IMR-90 (cell line): ENCODE data around the gene RIPK3. TPM values are rescaled to one million over a fixed set of nuclear protein-coding genes. Genes with fewer than 3 reads are reported as not detected.

ENCODE experiments used
- ATAC-seq: fragments of 200-7000 bp; cut with Tn5 transposase; 2 replicates; pipeline ENCODE4 v1.9.1; 2020; ENCODE audit warnings: low read depth, mild to moderate bottlenecking, moderate library complexity
- BruUV-seq: library from RNA; stranded (reverse); fragments of 400-500 nt; replicated peaks from 2 replicates; lab custom pipeline; 2021; lab: Mats Ljungman, UMichigan
- CTCF ChIA-PET: fragments of 300-600 bp; formaldehyde crosslinking; extraction: SDS; loops from one replicate; lab custom pipeline; 2021; ENCODE audit warnings: antibody characterized with exemption; lab: Yijun Ruan, JAX
- POLR2A ChIA-PET: fragments of 300-600 bp; sonication (Branson Sonifier 250); formaldehyde crosslinking; loops from one replicate; lab custom pipeline; 2022; ENCODE audit warnings: antibody characterized with exemption; ENCODE audit not compliant: unreplicated experiment; lab: Charles Lee
- DNase-seq: peaks from one replicate; pipeline ENCODE4 v3.0.0; 2013
- H2AFZ ChIP-seq: replicated peaks from 2 replicates; pipeline ENCODE3; 2013; ENCODE audit warnings: low read length, mild to moderate bottlenecking; ENCODE audit not compliant: poor library complexity
- H2AK5ac ChIP-seq: 2 replicates; pipeline ENCODE4 v1.6.1; 2013; ENCODE audit warnings: low read depth, low read length, inconsistent platforms
- H2AK9ac ChIP-seq: replicated peaks from 2 replicates; pipeline ENCODE3; 2013; ENCODE audit warnings: mild to moderate bottlenecking, low read depth, low read length, moderate library complexity; ENCODE audit not compliant: poor library complexity
- H2BK120ac ChIP-seq: 2 replicates; pipeline ENCODE4 v1.6.1; 2013; ENCODE audit warnings: low read depth, low read length, inconsistent platforms
- H2BK15ac ChIP-seq: 3 replicates; pipeline ENCODE4 v1.6.1; 2013; ENCODE audit warnings: low read depth, low read length, inconsistent platforms
- H2BK20ac ChIP-seq: 2 replicates; pipeline ENCODE4 v1.6.1; 2013; ENCODE audit warnings: low read depth, mild to moderate bottlenecking, inconsistent platforms, low read length, moderate library complexity
- H2BK5ac ChIP-seq: 2 replicates; pipeline ENCODE4 v1.6.1; 2013; ENCODE audit warnings: mild to moderate bottlenecking, low read depth, low read length, inconsistent platforms; ENCODE audit not compliant: poor library complexity, severe bottlenecking
- H3K14ac ChIP-seq: replicated peaks from 2 replicates; pipeline ENCODE4 v1.6.1; 2013; ENCODE audit warnings: low read depth, low read length, inconsistent platforms
- H3K18ac ChIP-seq: 2 replicates; pipeline ENCODE4 v1.6.1; 2013; ENCODE audit warnings: low read depth, low read length, control low read depth
- H3K23ac ChIP-seq: 2 replicates; pipeline ENCODE4 v1.6.1; 2013; ENCODE audit warnings: low read depth, low read length, inconsistent platforms
- H3K27ac ChIP-seq: 2 replicates; pipeline ENCODE4 v1.5.1; 2013; ENCODE audit warnings: mild to moderate bottlenecking, control low read depth, low read length; ENCODE audit not compliant: insufficient read depth
- H3K27me3 ChIP-seq: 2 replicates; pipeline ENCODE4 v1.6.1; 2013; ENCODE audit warnings: low read length; ENCODE audit not compliant: control insufficient read depth, insufficient read depth
- H3K36me3 ChIP-seq: 2 replicates; pipeline ENCODE4 v1.6.1; 2013; ENCODE audit warnings: low read length, mixed read lengths; ENCODE audit not compliant: control insufficient read depth, insufficient read depth
- H3K4ac ChIP-seq: 2 replicates; pipeline ENCODE4 v1.6.1; 2013; ENCODE audit warnings: low read depth, low read length, inconsistent platforms
- H3K4me1 ChIP-seq: 2 replicates; pipeline ENCODE4 v1.6.1; 2013; ENCODE audit warnings: low read length, mixed read lengths; ENCODE audit not compliant: control insufficient read depth, insufficient read depth
- H3K4me2 ChIP-seq: 2 replicates; pipeline ENCODE4 v1.6.1; 2013; ENCODE audit warnings: low read depth, mild to moderate bottlenecking, control low read depth, low read length, moderate library complexity
- H3K4me3 ChIP-seq: 2 replicates; pipeline ENCODE4 v1.5.1; 2013; ENCODE audit warnings: low read depth, mild to moderate bottlenecking, control low read depth, low read length, moderate library complexity; ENCODE audit not compliant: insufficient read depth
- H3K56ac ChIP-seq: 2 replicates; pipeline ENCODE4 v1.6.1; 2013; ENCODE audit warnings: low read length, inconsistent platforms; ENCODE audit not compliant: insufficient read depth; ENCODE audit errors: extremely low read depth
- H3K79me1 ChIP-seq, 2 experiments: 2 replicates each; pipeline ENCODE4 v1.6.1; 2013; ENCODE audit warnings: low read length in 2 of 2, inconsistent platforms in 1 of 2, low read depth in 1 of 2
- H3K9ac ChIP-seq: 2 replicates; pipeline ENCODE4 v1.6.1; 2013; ENCODE audit warnings: low read depth, low read length, control low read depth
- H3K9me1 ChIP-seq: 2 replicates; pipeline ENCODE4 v1.6.1; 2013; ENCODE audit warnings: low read length, inconsistent platforms; ENCODE audit not compliant: insufficient read depth
- H3K9me3 ChIP-seq: 2 replicates; pipeline ENCODE4 v1.6.1; 2013; ENCODE audit warnings: low read length; ENCODE audit not compliant: control insufficient read depth, insufficient read depth
- H4K20me1 ChIP-seq: 2 replicates; pipeline ENCODE4 v1.6.1; 2013; ENCODE audit warnings: low read length, inconsistent platforms; ENCODE audit not compliant: insufficient read depth
- H4K5ac ChIP-seq: 2 replicates; pipeline ENCODE4 v1.6.1; 2013; ENCODE audit warnings: mild to moderate bottlenecking, low read depth, low read length, control low read depth
- H4K8ac ChIP-seq, 2 experiments: 2 replicates each; pipeline ENCODE4 v1.6.1; 2013; ENCODE audit warnings: low read depth in 2 of 2, low read length in 2 of 2, control low read depth in 1 of 2, inconsistent platforms in 1 of 2
- H4K91ac ChIP-seq: 2 replicates; pipeline ENCODE4 v1.6.1; 2013; ENCODE audit warnings: low read depth, low read length, inconsistent platforms; ENCODE audit not compliant: insufficient read depth
- BHLHE40 ChIP-seq: fragments of 150-350 bp; IDR thresholded peaks from 2 replicates; pipeline ENCODE4 v1.6.1; 2016; ENCODE audit warnings: mild to moderate bottlenecking, low read depth, low read length
- CHD1 ChIP-seq: IDR thresholded peaks from 2 replicates; pipeline ENCODE4 v1.6.1; 2012; ENCODE audit warnings: low read depth, low read length, improper control_type of control experiment
- CTCF ChIP-seq: conservative IDR thresholded peaks from 2 replicates; pipeline ENCODE4 v1.5.1; 2012; ENCODE audit warnings: mild to moderate bottlenecking, low read depth, low read length, improper control_type of control experiment
- ELK1 ChIP-seq: fragments of 150-350 bp; IDR thresholded peaks from 2 replicates; pipeline ENCODE4 v1.6.1; 2016; ENCODE audit warnings: low read depth, mild to moderate bottlenecking, low read length, moderate library complexity, borderline replicate concordance
- MAFK ChIP-seq: IDR thresholded peaks from 2 replicates; pipeline ENCODE4 v1.6.1; 2012; ENCODE audit warnings: low read depth, low read length, improper control_type of control experiment
- MXI1 ChIP-seq: IDR thresholded peaks from 2 replicates; pipeline ENCODE4 v1.6.1; 2012; ENCODE audit warnings: low read depth, mild to moderate bottlenecking, low read length, moderate library complexity, borderline replicate concordance
- NFE2L2 ChIP-seq: fragments of 150-350 bp; IDR thresholded peaks from 2 replicates; pipeline ENCODE4 v1.6.1; 2016; ENCODE audit warnings: low read depth, mild to moderate bottlenecking, low read length
- POLR2A ChIP-seq: IDR thresholded peaks from 2 replicates; pipeline ENCODE4 v1.6.1; 2012; ENCODE audit warnings: mild to moderate bottlenecking, low read depth, low read length
- RAD21 ChIP-seq: IDR thresholded peaks from 2 replicates; pipeline ENCODE4 v1.6.1; 2012; ENCODE audit warnings: low read length, improper control_type of control experiment
- SMC3 ChIP-seq: fragments of 150-350 bp; IDR thresholded peaks from 2 replicates; pipeline ENCODE4 v1.6.1; 2016; ENCODE audit warnings: low read depth, mild to moderate bottlenecking, antibody characterized with exemption, low read length, moderate library complexity
- USF2 ChIP-seq: fragments of 150-350 bp; IDR thresholded peaks from 2 replicates; pipeline ENCODE4 v1.6.1; 2017; ENCODE audit warnings: mild to moderate bottlenecking, antibody characterized with exemption, low read length, low read depth
- WGBS, 2 experiments: methylation state at CpG; one replicate each; pipeline versions ENCODE4 v1.1.5 to v1.1.7; 2013; ENCODE audit warnings: missing lambda C conversion rate in 2 of 2; ENCODE audit not compliant: insufficient read length in 1 of 2; ENCODE audit errors: extremely low coverage in 2 of 2; 5-methylcytosine and 5-hydroxymethylcytosine counted together
- dilution Hi-C: fragments of 300-500 bp; cut with HindIII; formaldehyde crosslinking; loops from one replicate; pipeline ENCODE4 v1.14.3; 2018; ENCODE audit warnings: low sequenced_read_pairs; ENCODE audit not compliant: unreplicated experiment
- in situ Hi-C: fragments of 300-500 bp; cut with MboI; formaldehyde crosslinking; loops from 3 replicates; pipeline ENCODE4 v1.14.3; 2019; ENCODE audit warnings: low sequenced_read_pairs, inconsistent platforms, mixed read lengths
- intact Hi-C: fragments of 100-400 bp; cut with micrococcal nuclease; formaldehyde crosslinking; loops from 2 replicates; pipeline ENCODE4 v1.10.0; 2022
- polyA plus RNA-seq, 3 experiments: library from polyadenylated mRNA; depleted of rRNA; stranded (reverse); fragments of >200 nt; gene quantifications; 2 replicates each; pipeline ENCODE4 v1.2.3, GENCODE V29; 2012; ENCODE audit warnings: low replicate concordance in 1 of 3
- total RNA-seq: library from RNA; depleted of rRNA; stranded (reverse); fragments of >200 nt; gene quantifications from 2 replicates; pipeline ENCODE4 v1.2.3, GENCODE V29; 2012

Gene RIPK3
- total and polyA plus RNA-seq, 2 of the 4 experiments (the other 2 are of a cell fraction) = 0.09 TPM; not detected in 1

GRCh38 chr14:24340606-24341005 lies 815 bp upstream of the RIPK3 start:
- Histone ChIP-seq H3K79me1 (no peaks in the 10 kb centered on the region), H3K9me3 (no peaks in the 10 kb centered on the region; the same call in 1 of the 2 replicates), H3K36me3 (no peaks in the 10 kb centered on the region), H2AK5ac (no peak overlapping the region), H3K27ac (no peak overlapping the region), H4K8ac (no peak overlapping the region), H3K9me1 (no peaks in the 10 kb centered on the region), H4K20me1 (no peaks in the 10 kb centered on the region), H2BK120ac (no peak overlapping the region), H3K4me2 (no peak overlapping the region), H3K9ac (no peak overlapping the region), H2AK9ac (no peak overlapping the region), H3K4me3 (no peak overlapping the region), H2BK15ac (no peak overlapping the region), H3K4me1 (no peaks in the 10 kb centered on the region), H4K91ac (no peak overlapping the region), H3K27me3 (peaks cover 73% of the 10 kb centered on the region), H2AFZ (no peak overlapping the region), H2BK5ac (no peak overlapping the region), H3K14ac (no peak overlapping the region), H3K4ac (no peak overlapping the region), H4K5ac (no peak overlapping the region), H3K18ac (no peak overlapping the region), H3K23ac (no peak overlapping the region), H2BK20ac (no peak overlapping the region), H3K56ac (no peak overlapping the region)
- WGBS, 2 experiments = no CpG with 5 or more reads among the region's 1 CpG
- no TSS peak for BruUV-seq
- in situ Hi-C loops (no loop called here), dilution Hi-C loops (no loop called here), intact Hi-C loops (no loop called here)
- no peak for DNase-seq
- ChIA-PET CTCF (no interaction called here), POLR2A (interaction anchor here (0.6 kb wide), 1 partner anchor 207 kb away, joined by 6 read pairs; no protein-coding TSS in a partner anchor)
- ATAC-seq = no peak
- TF ChIP-seq CTCF (no peak), MXI1 (no peak), RAD21 (no peak), MAFK (no peak), USF2 (no peak), POLR2A (no peak), ELK1 (no peak), CHD1 (no peak), SMC3 (no peak), BHLHE40 (no peak), NFE2L2 (no peak)
